Ramos (cell line): Measurements from ENCODE around the gene CHST4.
"Not testable (repeated sequence)": the region's sequence is repeated elsewhere in the genome, so short reads cannot be mapped to it uniquely, and the experiment has no call there.

Experiments
- in situ Hi-C: fragments of 300-500 bp; cut with MboI; formaldehyde crosslinking; loops from one replicate; pipeline ENCODE4 v1.14.3; 2022; ENCODE audit warnings: low sequenced_read_pairs; ENCODE audit not compliant: unreplicated experiment

CHST4 gene

GRCh38 chr16:71567931-71568330 is 41.7 kb downstream of the CHST4 start:
- in situ Hi-C loops = no loop called here

GRCh38 chr16:71568551-71568950 is 42.3 kb downstream of the CHST4 start:
- in situ Hi-C loops = no loop called here

GRCh38 chr16:71569621-71570020 is 43.4 kb downstream of the CHST4 start:
- in situ Hi-C loops = no loop called here

- in situ Hi-C loops = no loop called here
Observed at GRCh38 chr16:71570144-71570543, 43.9 kb downstream of the CHST4 start.

GRCh38 chr16:71572497-71573116 is 46.4 kb downstream of the CHST4 start:
- in situ Hi-C loops = no loop called here

- in situ Hi-C loops = no loop called here
Observed at GRCh38 chr16:71573387-71574094, 47.3 kb downstream of the CHST4 start.

- in situ Hi-C loops = no loop called here
Observed at GRCh38 chr16:71574702-71575101, 48.5 kb downstream of the CHST4 start.

GRCh38 chr16:71576971-71577370 is 50.7 kb downstream of the CHST4 start, which contains the start of gene TAT:
Gene TAT, minus strand, starts transcription at chr16:71577092. Its CDS starts 677 bp downstream, at chr16:71576415.
- in situ Hi-C loops = no loop called here

- in situ Hi-C loops = not testable (repeated sequence)
Observed at GRCh38 chr16:71582553-71582848, 56.3 kb downstream of the CHST4 start.

- in situ Hi-C loops = no loop called here
Observed at GRCh38 chr16:71584543-71585317, 58.5 kb downstream of the CHST4 start.

- in situ Hi-C loops = no loop called here
Observed at GRCh38 chr16:71585318-71585703, 59.1 kb downstream of the CHST4 start.
